SK-N-SH (cell line): ENCODE data around the gene HDDC2. TPM values are rescaled to one million over a fixed set of nuclear protein-coding genes. Genes with fewer than 3 reads are reported as not detected.

Source experiments
- CTCF ChIA-PET: fragments of 300-600, 350-600 bp; formaldehyde crosslinking; extraction: SDS; loops from one replicate; lab custom pipeline; 2021; lab: Yijun Ruan, JAX
- POLR2A ChIA-PET: fragments of 350-600 bp; sonication (Branson Sonifier 250); formaldehyde crosslinking; extraction: SDS; loops from one replicate; lab custom pipeline; 2020; ENCODE audit warnings: antibody characterized with exemption, inconsistent platforms; lab: Yijun Ruan, JAX
- DNase-seq: peaks from one replicate; pipeline ENCODE4 v3.0.0; 2012
- H2AFZ ChIP-seq: fragments of 200-600 bp; sonication (generic); 2 replicates; pipeline ENCODE4 v1.8.1; 2016; ENCODE audit warnings: antibody characterized with exemption, mild to moderate bottlenecking, low read depth
- H3F3A ChIP-seq: fragments of 200-600 bp; sonication (generic); replicated peaks from 2 replicates; pipeline ENCODE3; 2016; ENCODE audit warnings: antibody characterized with exemption, mild to moderate bottlenecking; ENCODE audit not compliant: insufficient read depth
- H3K27ac ChIP-seq, 2 experiments: fragments of 200-500 bp in 1 of 2; fragments of 200-600 bp in 1 of 2; sonication (Bioruptor generic) in 1 of 2; sonication (generic), shearing (Covaris generic) in 1 of 2; 2 replicates each; pipeline versions ENCODE4 v1.5.1 to v1.6.1; 2014 to 2016; ENCODE audit warnings: low read depth in 2 of 2, inconsistent platforms in 1 of 2, low read length in 1 of 2, mild to moderate bottlenecking in 1 of 2, mixed read lengths in 1 of 2
- H3K27me3 ChIP-seq: fragments of 200-600 bp; sonication (generic), shearing (Covaris generic); 2 replicates; pipeline ENCODE4 v1.6.1; 2016; ENCODE audit warnings: mixed run types; ENCODE audit not compliant: insufficient read depth
- H3K36me3 ChIP-seq, 2 experiments: fragments of 200-500 bp in 1 of 2; fragments of 200-600 bp in 1 of 2; sonication (Bioruptor generic) in 1 of 2; sonication (generic) in 1 of 2; replicated peaks in 1 of 2; 2 replicates each; pipeline versions ENCODE3 to v1.5.1; 2014 to 2016; ENCODE audit warnings: low read length in 1 of 2, mild to moderate bottlenecking in 1 of 2; ENCODE audit not compliant: insufficient read depth in 2 of 2, control insufficient read depth in 1 of 2
- H3K4me1 ChIP-seq, 2 experiments: fragments of 200-500 bp in 1 of 2; fragments of 200-600 bp in 1 of 2; sonication (Bioruptor generic) in 1 of 2; sonication (generic), shearing (Covaris generic) in 1 of 2; 2 replicates each; pipeline versions ENCODE4 v1.5.1 to v1.6.1; 2014 to 2016; ENCODE audit warnings: low read depth in 1 of 2, low read length in 1 of 2, mixed run types in 1 of 2; ENCODE audit not compliant: insufficient read depth in 2 of 2, control insufficient read depth in 1 of 2
- H3K4me2 ChIP-seq: fragments of 200-600 bp; sonication (generic), shearing (Covaris generic); 2 replicates; pipeline ENCODE4 v1.6.1; 2017; ENCODE audit warnings: mixed run types
- H3K4me3 ChIP-seq, 2 experiments: fragments of 200-500 bp in 1 of 2; fragments of 200-600 bp in 1 of 2; sonication (Bioruptor generic) in 1 of 2; sonication (generic), shearing (Covaris generic) in 1 of 2; 2 replicates each; pipeline versions ENCODE4 v1.5.1 to v1.8.1; 2014 to 2016; ENCODE audit warnings: low read depth in 2 of 2, inconsistent platforms in 1 of 2, low read length in 1 of 2, mild to moderate bottlenecking in 1 of 2, mixed read lengths in 1 of 2, moderate library complexity in 1 of 2
- H3K79me2 ChIP-seq: fragments of 200-600 bp; sonication (generic); 2 replicates; pipeline ENCODE4 v1.8.1; 2017; ENCODE audit warnings: mild to moderate bottlenecking; ENCODE audit not compliant: insufficient read depth
- H3K9ac ChIP-seq: fragments of 200-600 bp; sonication (generic); 2 replicates; pipeline ENCODE4 v1.6.1; 2017; ENCODE audit warnings: mixed run types
- H3K9me2 ChIP-seq: fragments of 200-600 bp; sonication (generic); 2 replicates; pipeline ENCODE4 v1.6.1; 2017; ENCODE audit warnings: mixed run types
- H3K9me3 ChIP-seq: fragments of 200-600 bp; sonication (generic); 2 replicates; pipeline ENCODE4 v1.6.1; 2017; ENCODE audit warnings: mixed run types, mild to moderate bottlenecking, moderate library complexity
- H4K20me1 ChIP-seq: fragments of 200-600 bp; sonication (generic); 2 replicates; pipeline ENCODE4 v1.6.1; 2017; ENCODE audit warnings: mild to moderate bottlenecking, mixed run types; ENCODE audit not compliant: insufficient read depth
- CHD2 ChIP-seq: fragments of 150-350 bp; IDR thresholded peaks from 2 replicates; pipeline ENCODE4 v1.6.1; 2018; ENCODE audit warnings: low read length; ENCODE audit not compliant: partially characterized antibody
- EZH2phosphoT487 ChIP-seq: fragments of 200-600 bp; sonication (generic); IDR thresholded peaks from 2 replicates; pipeline ENCODE4 v1.6.1; 2017; ENCODE audit warnings: low read depth, mixed run types, mild to moderate bottlenecking, antibody characterized with exemption, moderate library complexity, borderline replicate concordance
- FOSL2 ChIP-seq: IDR thresholded peaks from 2 replicates; pipeline ENCODE4 v1.4.0; 2012; ENCODE audit warnings: low read depth, mild to moderate bottlenecking, moderate library complexity, borderline replicate concordance
- GATA2 ChIP-seq: sonication (generic); formaldehyde crosslinking; IDR thresholded peaks from 2 replicates; pipeline ENCODE4 v1.5.0; 2020; ENCODE audit warnings: mild to moderate bottlenecking, missing genetic modification reagents
- MEF2A ChIP-seq: IDR thresholded peaks from 2 replicates; pipeline ENCODE4 v1.4.0; 2012; ENCODE audit warnings: low read depth, borderline replicate concordance
- MXI1 ChIP-seq: IDR thresholded peaks from 2 replicates; pipeline ENCODE4 v1.6.1; 2012; ENCODE audit warnings: mild to moderate bottlenecking, low read depth, low read length, improper control_type of control experiment
- NFIC ChIP-seq: IDR thresholded peaks from 2 replicates; pipeline ENCODE4 v1.4.0; 2012; ENCODE audit warnings: borderline replicate concordance
- RAD21 ChIP-seq: IDR thresholded peaks from 2 replicates; pipeline ENCODE4 v1.6.1; 2012; ENCODE audit warnings: mild to moderate bottlenecking, low read length
- RFX5 ChIP-seq: IDR thresholded peaks from 2 replicates; pipeline ENCODE4 v1.6.1; 2012; ENCODE audit warnings: mild to moderate bottlenecking, improper control_type of control experiment, low read length
- SMC3 ChIP-seq: IDR thresholded peaks from 2 replicates; pipeline ENCODE4 v1.6.1; 2012; ENCODE audit warnings: low read depth, low read length, improper control_type of control experiment
- TCF12 ChIP-seq: IDR thresholded peaks from 2 replicates; pipeline ENCODE4 v1.4.0; 2012
- YY1 ChIP-seq: IDR thresholded peaks from 2 replicates; pipeline ENCODE4 v1.4.0; 2012; ENCODE audit warnings: low read depth, mild to moderate bottlenecking
- WGBS: methylation state at CpG from one replicate; pipeline ENCODE4 v1.1.6; 2017; ENCODE audit warnings: low lambda C conversion rate; 5-methylcytosine and 5-hydroxymethylcytosine counted together
- polyA plus RNA-seq, 3 experiments: library from polyadenylated mRNA; depleted of rRNA; stranded (reverse); fragments of >200 nt; gene quantifications; 2 replicates each; pipeline ENCODE4 v1.2.3, GENCODE V29; 2012
- TF ChIP-seq, protein P1 (sequence below): fragments of 150-350 bp; IDR thresholded peaks from 2 replicates; pipeline ENCODE4 v1.6.1; 2017; ENCODE audit warnings: antibody characterized with exemption, low read length, low read depth, borderline replicate concordance
- TF ChIP-seq, protein P2 (sequence below): fragments of 200-600 bp; sonication (generic); IDR thresholded peaks from 2 replicates; pipeline ENCODE4 v1.6.1; 2017; ENCODE audit warnings: antibody characterized with exemption, mild to moderate bottlenecking, moderate library complexity

The HDDC2 gene
- polyA plus RNA-seq, 1 of the 3 experiments (the other 2 are of a cell fraction), result 85.5 TPM

- TF ChIP-seq, protein P1, sequence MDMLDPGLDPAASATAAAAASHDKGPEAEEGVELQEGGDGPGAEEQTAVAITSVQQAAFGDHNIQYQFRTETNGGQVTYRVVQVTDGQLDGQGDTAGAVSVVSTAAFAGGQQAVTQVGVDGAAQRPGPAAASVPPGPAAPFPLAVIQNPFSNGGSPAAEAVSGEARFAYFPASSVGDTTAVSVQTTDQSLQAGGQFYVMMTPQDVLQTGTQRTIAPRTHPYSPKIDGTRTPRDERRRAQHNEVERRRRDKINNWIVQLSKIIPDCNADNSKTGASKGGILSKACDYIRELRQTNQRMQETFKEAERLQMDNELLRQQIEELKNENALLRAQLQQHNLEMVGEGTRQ, result no peak
- TF ChIP-seq YY1, result no peak
Observed at GRCh38 chr6:125315548-125315947, 13.8 kb upstream of the HDDC2 start (continued).

DNA sequence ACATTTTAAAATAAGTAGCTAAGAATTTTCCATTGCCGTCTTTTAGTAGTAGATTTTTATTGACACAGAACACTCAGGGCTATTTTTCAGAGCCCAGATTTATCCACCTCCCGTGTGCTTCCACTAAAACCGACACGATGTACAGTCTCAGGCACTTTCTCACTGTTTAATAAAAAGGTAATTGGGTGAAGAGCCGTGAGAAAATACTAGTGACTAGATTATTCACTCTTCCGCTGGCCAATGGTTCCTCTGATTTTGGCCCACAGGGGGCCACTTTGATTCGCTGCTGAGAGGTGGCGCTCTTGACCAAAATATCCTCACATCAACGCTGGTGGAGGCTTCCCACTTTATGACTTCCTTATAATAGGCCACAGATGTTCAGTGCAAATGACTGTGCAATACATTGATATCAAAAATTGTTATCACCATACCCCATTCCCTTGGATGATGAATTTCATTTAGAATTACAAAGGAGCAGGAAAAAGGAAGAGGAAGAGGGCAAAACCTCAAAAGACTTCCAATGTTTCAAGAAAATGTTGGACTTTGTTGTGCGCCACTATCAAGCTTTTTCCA, 12.3 kb upstream of the HDDC2 start:
- no peaks in the 10 kb centered on the region for H4K20me1 ChIP-seq
- H3K79me2 ChIP-seq, result no peaks in the 10 kb centered on the region
- no peak overlapping the region; a peak in 1 of 4 replicates for H3K4me3 ChIP-seq
- H3K4me2 ChIP-seq, result no peak overlapping the region
- H3K9me3 ChIP-seq, result no peaks in the 10 kb centered on the region
- no peak overlapping the region for H2AFZ ChIP-seq
- H3K4me1 ChIP-seq, result peaks cover 0 to 2% of the 10 kb centered on the region in 2 experiments; a peak in 1 of 4 replicates
- no peaks in the 10 kb centered on the region for H3K36me3 ChIP-seq
- peaks cover 20% of the 10 kb centered on the region; the same call in 1 of the 2 replicates for H3K27me3 ChIP-seq
- H3K27ac ChIP-seq, result no peak overlapping the region
- WGBS, result 13% methylated on average over 10 of the region's 10 CpGs
- no peak for TF ChIP-seq MXI1
- TF ChIP-seq SMC3, result peak; percentile 68
- TF ChIP-seq YY1, result no peak
- TF ChIP-seq NFIC, result no peak
- TF ChIP-seq FOSL2, result no peak
- TF ChIP-seq EZH2phosphoT487, result no peak
- TF ChIP-seq RFX5, result no peak
- peak; percentile 28; the same call in 1 of the 2 replicates for TF ChIP-seq TCF12
- TF ChIP-seq MEF2A, result no peak
- TF ChIP-seq GATA2 (CRISPR knock-in tag), result peak; percentile 14; the same call in 1 of the 2 replicates
- TF ChIP-seq, protein P2, sequence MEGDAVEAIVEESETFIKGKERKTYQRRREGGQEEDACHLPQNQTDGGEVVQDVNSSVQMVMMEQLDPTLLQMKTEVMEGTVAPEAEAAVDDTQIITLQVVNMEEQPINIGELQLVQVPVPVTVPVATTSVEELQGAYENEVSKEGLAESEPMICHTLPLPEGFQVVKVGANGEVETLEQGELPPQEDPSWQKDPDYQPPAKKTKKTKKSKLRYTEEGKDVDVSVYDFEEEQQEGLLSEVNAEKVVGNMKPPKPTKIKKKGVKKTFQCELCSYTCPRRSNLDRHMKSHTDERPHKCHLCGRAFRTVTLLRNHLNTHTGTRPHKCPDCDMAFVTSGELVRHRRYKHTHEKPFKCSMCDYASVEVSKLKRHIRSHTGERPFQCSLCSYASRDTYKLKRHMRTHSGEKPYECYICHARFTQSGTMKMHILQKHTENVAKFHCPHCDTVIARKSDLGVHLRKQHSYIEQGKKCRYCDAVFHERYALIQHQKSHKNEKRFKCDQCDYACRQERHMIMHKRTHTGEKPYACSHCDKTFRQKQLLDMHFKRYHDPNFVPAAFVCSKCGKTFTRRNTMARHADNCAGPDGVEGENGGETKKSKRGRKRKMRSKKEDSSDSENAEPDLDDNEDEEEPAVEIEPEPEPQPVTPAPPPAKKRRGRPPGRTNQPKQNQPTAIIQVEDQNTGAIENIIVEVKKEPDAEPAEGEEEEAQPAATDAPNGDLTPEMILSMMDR, result peak; percentile 84
- peak; percentile 92 for TF ChIP-seq RAD21
- no peak for TF ChIP-seq CHD2
- no peaks in the 10 kb centered on the region for H3K9me2 ChIP-seq
- DNase-seq, result peak; percentile 54
- no peak overlapping the region for H3K9ac ChIP-seq
- POLR2A ChIA-PET, result no interaction called here
- CTCF ChIA-PET, result interaction anchor here (0.6 to 11.1 kb wide), 19 partner anchors 9 to 664 kb away, joined by 3 to 278 read pairs (median 6); partner anchors contain the start of genes HDDC2 and TPD52L1
- H3F3A ChIP-seq, result no peaks in the 10 kb centered on the region
